NCI-H748 (cell line): ENCODE results near the gene NADSYN1.

Source experiments
- DNase-seq: peaks from one replicate; lab custom pipeline; 2025; ENCODE audit not compliant: unreplicated experiment; lab: John Stamatoyannopoulos, UW

The NADSYN1 gene

GRCh38 chr11:71432761-71433647, 20.0 kb upstream of the NADSYN1 start:
- no peak for DNase-seq

- DNase-seq: no peak
These were observed 19.2 kb upstream of the NADSYN1 start for GRCh38 chr11:71433648-71434450.

- DNase-seq: no peak
These were observed 18.4 kb upstream of the NADSYN1 start for GRCh38 chr11:71434576-71435130.

GRCh38 chr11:71435278-71435951, 17.6 kb upstream of the NADSYN1 start:
- DNase-seq: no peak

GRCh38 chr11:71436861-71437260, 16.1 kb upstream of the NADSYN1 start:
- DNase-seq: no peak

- DNase-seq: no peak
These were observed 15.6 kb upstream of the NADSYN1 start for GRCh38 chr11:71437399-71437798.

- no peak for DNase-seq
These were observed 15.1 kb upstream of the NADSYN1 start for GRCh38 chr11:71437879-71438278.

GRCh38 chr11:71438650-71439049, 14.4 kb upstream of the NADSYN1 start:
- DNase-seq: no peak

GRCh38 chr11:71440021-71440755, 12.8 kb upstream of the NADSYN1 start:
- DNase-seq: no peak

- no peak for DNase-seq
These were observed 11.8 kb upstream of the NADSYN1 start for GRCh38 chr11:71441251-71441650.

- DNase-seq: no peak
These were observed 10.9 kb upstream of the NADSYN1 start for GRCh38 chr11:71442123-71442522.

GRCh38 chr11:71442880-71443279, 10.1 kb upstream of the NADSYN1 start:
- DNase-seq: no peak

GRCh38 chr11:71443736-71444445, 9.1 kb upstream of the NADSYN1 start:
- no peak for DNase-seq

GRCh38 chr11:71444811-71445210, 8.2 kb upstream of the NADSYN1 start:
- DNase-seq: no peak

- DNase-seq: no peak
These were observed 6.9 kb upstream of the NADSYN1 start for GRCh38 chr11:71446150-71446549.

GRCh38 chr11:71446942-71447688, 5.9 kb upstream of the NADSYN1 start:
- DNase-seq: peak; percentile 41

GRCh38 chr11:71447791-71448256, 5.2 kb upstream of the NADSYN1 start:
- DNase-seq: peak; percentile 87

- peak; percentile 98 for DNase-seq
These were observed 4.5 kb upstream of the NADSYN1 start, which contains the start of gene DHCR7 for GRCh38 chr11:71448257-71449171. TSS of gene DHCR7 (minus strand) at chr11:71448393. CDS start at chr11:71444952, 3,441 bp downstream.
